HG02870 (cell line): Measurements from ENCODE around the gene CLASP1.
"Not testable (repeated sequence)": the region's sequence is repeated elsewhere in the genome, so short reads cannot be mapped to it uniquely, and the experiment has no call there.

Experiments used
- ATAC-seq: cut with Tn5 transposase; IDR thresholded peaks from one replicate; pipeline ENCODE4 v1.9.1; 2021; ENCODE audit warnings: mild to moderate bottlenecking, moderate library complexity; ENCODE audit not compliant: unreplicated experiment

CLASP1 gene

GRCh38 chr2:121663434-121663833, 14.2 kb upstream of the CLASP1 start:
- ATAC-seq, result no peak

GRCh38 chr2:121662656-121663055, 13.4 kb upstream of the CLASP1 start:
- no peak for ATAC-seq

GRCh38 chr2:121659933-121660332, 10.7 kb upstream of the CLASP1 start:
- ATAC-seq, result no peak

- not testable (repeated sequence) for ATAC-seq
Measured at GRCh38 chr2:121658393-121658792, 9.1 kb upstream of the CLASP1 start.

- ATAC-seq, result no peak
Measured at GRCh38 chr2:121653035-121653434, 3.8 kb upstream of the CLASP1 start.

- ATAC-seq, result no peak
Measured at GRCh38 chr2:121650315-121650930, 1.2 kb upstream of the CLASP1 start.

- ATAC-seq, result peak; percentile 91
Measured at GRCh38 chr2:121649596-121650314, 493 bp upstream of the CLASP1 start.

GRCh38 chr2:121648206-121649148, 785 bp downstream of the CLASP1 start:
- peak; percentile 21 for ATAC-seq

- ATAC-seq, result no peak
Measured at GRCh38 chr2:121647396-121647795, 1.9 kb downstream of the CLASP1 start.

- no peak for ATAC-seq
Measured at GRCh38 chr2:121644715-121645114, 4.5 kb downstream of the CLASP1 start.

- no peak for ATAC-seq
Measured at GRCh38 chr2:121643877-121644276, 5.4 kb downstream of the CLASP1 start.

- ATAC-seq, result no peak
Measured at GRCh38 chr2:121640380-121641316, 8.6 kb downstream of the CLASP1 start.

GRCh38 chr2:121639846-121640245, 9.4 kb downstream of the CLASP1 start:
- not testable (repeated sequence) for ATAC-seq

GRCh38 chr2:121638333-121638732, 10.9 kb downstream of the CLASP1 start:
- no peak for ATAC-seq

- ATAC-seq, result no peak
Measured at GRCh38 chr2:121635371-121635770, 13.9 kb downstream of the CLASP1 start.

GRCh38 chr2:121634354-121635307, 14.6 kb downstream of the CLASP1 start:
- no peak for ATAC-seq

GRCh38 chr2:121633463-121633862, 15.8 kb downstream of the CLASP1 start:
- ATAC-seq, result no peak

GRCh38 chr2:121627525-121628050, 21.7 kb downstream of the CLASP1 start:
- ATAC-seq, result no peak
